HG02852 (cell line): ENCODE measurements around the gene RIN2.
"Not testable (repeated sequence)": the region's sequence is repeated elsewhere in the genome, so short reads cannot be mapped to it uniquely, and the experiment has no call there.

Experiments
- ATAC-seq: cut with Tn5 transposase; IDR thresholded peaks from one replicate; pipeline ENCODE4 v1.9.1; 2021; ENCODE audit warnings: mild to moderate bottlenecking, moderate library complexity; ENCODE audit not compliant: unreplicated experiment

Gene RIN2

GRCh38 chr20:19785173-19785982, 27.3 kb downstream of the RIN2 start:
- no peak for ATAC-seq

DNA sequence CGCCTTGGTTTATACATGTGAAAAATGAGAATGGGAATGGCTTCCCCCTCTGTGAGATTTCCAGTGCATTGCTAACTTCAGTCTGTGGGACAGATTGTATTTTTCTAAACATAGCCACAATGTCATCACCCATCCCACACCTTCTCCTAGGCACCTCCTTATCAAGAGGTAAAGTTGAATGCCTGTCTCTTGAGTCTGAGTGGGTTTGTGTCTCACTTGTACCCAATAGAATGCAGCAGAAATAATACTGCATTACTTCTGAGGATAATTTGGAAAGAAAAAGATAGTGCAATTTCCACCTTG, 27.9 kb downstream of the RIN2 start:
- ATAC-seq, result no peak

GRCh38 chr20:19786311-19786710, 28.3 kb downstream of the RIN2 start:
- no peak for ATAC-seq

DNA sequence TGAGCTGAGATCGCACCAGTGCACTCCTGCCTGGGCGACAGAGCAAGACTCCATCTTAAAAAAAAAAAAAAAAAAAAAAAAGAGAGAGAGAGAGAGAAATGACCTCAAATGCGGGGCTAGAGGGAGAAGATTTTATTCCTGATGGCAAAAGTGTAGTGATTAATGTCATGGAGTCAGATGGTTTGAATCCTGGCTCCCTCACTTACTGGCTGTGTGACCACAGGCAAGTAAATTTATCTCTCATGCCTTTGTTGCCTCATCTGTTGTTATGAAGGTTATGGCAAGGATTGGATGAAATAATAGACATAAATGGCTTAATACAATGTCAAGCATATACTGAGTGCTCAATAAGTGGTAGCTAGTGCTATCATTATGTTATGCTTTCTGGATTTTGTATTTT, 29.3 kb downstream of the RIN2 start:
- ATAC-seq, result no peak

DNA sequence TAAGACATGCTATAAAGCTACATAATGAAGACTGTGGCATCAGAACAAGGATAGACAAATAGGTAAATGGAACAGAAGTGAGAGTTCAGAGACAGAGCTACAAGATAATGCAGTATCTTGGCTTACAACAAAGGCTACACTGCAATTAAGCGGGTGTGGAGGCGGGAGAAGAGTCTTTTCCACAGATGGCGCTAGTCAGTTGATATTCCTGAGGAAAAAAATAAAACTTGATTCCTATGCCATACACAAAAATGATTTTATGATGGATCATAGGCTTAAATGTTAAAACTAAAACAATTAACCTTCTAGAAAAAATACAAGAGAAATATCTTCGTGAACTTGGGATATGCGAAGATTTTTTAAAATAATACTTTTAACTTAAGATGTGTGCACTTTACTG, 31.0 kb downstream of the RIN2 start:
- ATAC-seq, result no peak

- no peak for ATAC-seq
Observed at GRCh38 chr20:19789446-19789845, 31.4 kb downstream of the RIN2 start.

GRCh38 chr20:19791887-19792286, 33.8 kb downstream of the RIN2 start:
- ATAC-seq, result no peak

- no peak for ATAC-seq
Observed at GRCh38 chr20:19793716-19794115, 35.7 kb downstream of the RIN2 start.

- no peak for ATAC-seq
Observed at GRCh38 chr20:19794941-19795340, 36.9 kb downstream of the RIN2 start.

GRCh38 chr20:19799325-19799724, 41.3 kb downstream of the RIN2 start:
- no peak for ATAC-seq

GRCh38 chr20:19802099-19802491, 44.0 kb downstream of the RIN2 start:
- no peak for ATAC-seq

DNA sequence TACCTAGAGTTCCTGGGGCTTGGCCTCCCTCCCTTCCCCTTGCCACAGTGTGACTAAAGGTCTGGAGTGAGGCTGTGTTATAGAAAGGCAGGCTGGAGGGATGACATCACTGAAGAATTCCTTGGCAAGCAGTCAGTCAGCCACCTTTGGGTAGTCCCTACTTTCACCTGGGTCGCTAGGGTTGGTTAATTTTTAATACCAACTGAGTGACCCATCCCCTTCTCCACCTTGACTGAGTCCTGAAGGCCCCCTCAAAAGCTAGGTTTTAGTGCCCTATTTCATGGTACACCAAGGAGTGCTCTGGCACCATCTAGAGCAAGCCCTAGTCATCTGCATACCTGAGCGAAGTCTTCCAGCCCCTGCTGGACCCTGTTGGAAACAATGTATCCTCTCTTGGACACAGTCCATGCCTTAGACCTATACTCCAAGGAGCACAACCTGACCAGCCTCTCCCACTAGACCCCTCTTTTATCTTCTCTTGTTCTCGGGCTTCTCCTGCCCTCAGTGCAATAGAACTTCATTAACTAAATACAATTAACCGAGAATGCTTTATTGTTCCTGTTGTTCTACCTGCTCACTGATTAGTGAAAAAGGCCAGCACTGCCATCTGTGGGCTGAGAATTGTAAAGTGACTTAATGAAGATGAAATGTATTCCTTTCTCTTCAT, 44.6 kb downstream of the RIN2 start:
- no peak for ATAC-seq

DNA sequence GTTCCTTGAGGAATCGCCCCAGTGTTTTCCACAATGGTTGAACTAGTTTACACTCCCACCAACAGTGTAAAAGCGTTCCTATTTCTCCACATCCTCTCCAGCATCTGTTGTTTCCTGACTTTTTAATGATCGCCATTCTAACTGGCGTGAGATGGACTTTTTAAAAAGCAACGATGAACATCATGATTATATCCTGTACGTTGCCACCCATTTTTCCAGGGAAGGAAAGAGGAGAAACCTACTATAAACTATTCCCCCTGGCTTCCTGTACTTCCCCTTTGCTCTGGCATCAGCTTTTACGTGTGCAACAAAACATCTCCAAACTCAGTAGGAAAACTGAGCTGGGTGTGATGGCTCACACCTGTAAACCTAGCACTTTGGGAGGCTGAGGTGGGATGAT, 48.2 kb downstream of the RIN2 start:
- not testable (repeated sequence) for ATAC-seq

GRCh38 chr20:19806806-19807190, 48.7 kb downstream of the RIN2 start:
- no peak for ATAC-seq

GRCh38 chr20:19807191-19807945, 49.3 kb downstream of the RIN2 start:
- no peak for ATAC-seq
